WTC11 (cell line): Measurements from ENCODE around the gene LDLRAD4. TPM values are rescaled to one million over a fixed set of nuclear protein-coding genes. Genes with fewer than 3 reads are reported as not detected.

Experiments used
- ATAC-seq: fragments of 200-7000 bp; cut with Tn5 transposase; 2 replicates; pipeline ENCODE4 v1.10.0; 2021; ENCODE audit warnings: mild to moderate bottlenecking, moderate library complexity
- CTCF ChIA-PET: fragments of 300-600 bp; sonication (Branson Sonifier 250); formaldehyde crosslinking; loops from one replicate; lab custom pipeline; 2021; ENCODE audit warnings: antibody characterized with exemption; lab: Charles Lee
- POLR2A ChIA-PET: fragments of 350-600 bp; sonication (Branson Sonifier 250); formaldehyde crosslinking; loops from one replicate; lab custom pipeline; 2021; ENCODE audit warnings: antibody characterized with exemption; lab: Charles Lee
- DNase-seq: peaks from one replicate; pipeline ENCODE4 v3.0.0; 2021; ENCODE audit warnings: low spot score
- H3K27ac Mint-ChIP-seq: 2 replicates; pipeline ENCODE4 v1.8.0; 2021; ENCODE audit warnings: mixed read lengths
- H3K27me3 Mint-ChIP-seq: 2 replicates; pipeline ENCODE4 v1.8.0; 2021; ENCODE audit warnings: low read depth, mild to moderate bottlenecking, moderate library complexity, mixed read lengths
- H3K36me3 Mint-ChIP-seq: 2 replicates; pipeline ENCODE4 v1.8.0; 2021; ENCODE audit warnings: mixed read lengths
- H3K4me1 Mint-ChIP-seq: 2 replicates; pipeline ENCODE4 v1.8.0; 2022; ENCODE audit warnings: mixed read lengths
- H3K4me3 Mint-ChIP-seq: 2 replicates; pipeline ENCODE4 v1.8.0; 2021; ENCODE audit warnings: mild to moderate bottlenecking, moderate library complexity, mixed read lengths
- H3K9me3 Mint-ChIP-seq: 2 replicates; pipeline ENCODE4 v1.8.0; 2021; ENCODE audit warnings: mixed read lengths
- ELF4 ChIP-seq: sonication (generic); formaldehyde crosslinking; IDR thresholded peaks from 2 replicates; pipeline ENCODE4 v1.8.1; 2022; ENCODE audit warnings: low read depth, mild to moderate bottlenecking, moderate library complexity, missing genetic modification reagents
- ERG ChIP-seq: fragments of 250-450 bp; sonication (Bioruptor Pico); IDR thresholded peaks from 2 replicates; pipeline ENCODE4 v1.8.0; 2021; ENCODE audit warnings: mild to moderate bottlenecking
- JAZF1 ChIP-seq: fragments of 250-450 bp; sonication (Bioruptor Pico); IDR thresholded peaks from 2 replicates; pipeline ENCODE4 v1.9.0; 2021; ENCODE audit warnings: moderate library complexity, mild to moderate bottlenecking, inconsistent platforms
- JUN ChIP-seq: sonication (generic); formaldehyde crosslinking; IDR thresholded peaks from 2 replicates; pipeline ENCODE4 v1.8.0; 2023; ENCODE audit warnings: mild to moderate bottlenecking, missing genetic modification reagents
- MLX ChIP-seq: sonication (generic); formaldehyde crosslinking; IDR thresholded peaks from 2 replicates; pipeline ENCODE4 v1.8.1; 2023; ENCODE audit warnings: mild to moderate bottlenecking, missing genetic modification reagents, moderate library complexity
- MYBL2 ChIP-seq: sonication (generic); formaldehyde crosslinking; IDR thresholded peaks from 2 replicates; pipeline ENCODE4 v1.8.1; 2023; ENCODE audit warnings: mild to moderate bottlenecking, moderate library complexity, missing genetic modification reagents
- NFYB ChIP-seq: sonication (generic); formaldehyde crosslinking; conservative IDR thresholded peaks from 2 replicates; pipeline ENCODE4 v1.8.0; 2022; ENCODE audit warnings: low read depth, missing genetic modification reagents
- PREB ChIP-seq: sonication (generic); formaldehyde crosslinking; IDR thresholded peaks from 2 replicates; pipeline ENCODE4 v1.8.1; 2022; ENCODE audit warnings: mild to moderate bottlenecking, missing genetic modification reagents, moderate library complexity, borderline replicate concordance
- RELA ChIP-seq: sonication (generic); formaldehyde crosslinking; IDR thresholded peaks from 2 replicates; pipeline ENCODE4 v1.8.1; 2022; ENCODE audit warnings: missing genetic modification reagents, mild to moderate bottlenecking, borderline replicate concordance
- STAT6 ChIP-seq: sonication (generic); formaldehyde crosslinking; conservative IDR thresholded peaks from 2 replicates; pipeline ENCODE4 v1.8.1; 2023; ENCODE audit warnings: mild to moderate bottlenecking, low read depth, missing genetic modification reagents, moderate library complexity
- TEAD1 ChIP-seq: sonication (generic); formaldehyde crosslinking; IDR thresholded peaks from 2 replicates; pipeline ENCODE4 v1.8.0; 2022; ENCODE audit warnings: mild to moderate bottlenecking, missing genetic modification reagents
- USF1 ChIP-seq: sonication (generic); formaldehyde crosslinking; IDR thresholded peaks from 2 replicates; pipeline ENCODE4 v1.8.0; 2022; ENCODE audit warnings: mild to moderate bottlenecking, missing genetic modification reagents
- ZNF219 ChIP-seq: sonication (generic); formaldehyde crosslinking; IDR thresholded peaks from 2 replicates; pipeline ENCODE4 v1.8.0; 2023; ENCODE audit warnings: missing genetic modification reagents, mild to moderate bottlenecking, borderline replicate concordance
- ZNF263 ChIP-seq: sonication (generic); formaldehyde crosslinking; IDR thresholded peaks from 2 replicates; pipeline ENCODE4 v1.8.1; 2022; ENCODE audit warnings: low read depth, mild to moderate bottlenecking, moderate library complexity, missing genetic modification reagents
- ZNF416 ChIP-seq: fragments of 250-450 bp; sonication (Bioruptor Pico); IDR thresholded peaks from 2 replicates; pipeline ENCODE4 v1.9.0; 2021; ENCODE audit warnings: mild to moderate bottlenecking, inconsistent platforms
- total RNA-seq: library from RNA; stranded (reverse); gene quantifications from 3 replicates; pipeline ENCODE4 v1.2.3, GENCODE V29; 2021

LDLRAD4 gene
- total RNA-seq, 1 experiment from 2014 or later: 6.2 TPM

- ATAC-seq: no peak
- POLR2A ChIA-PET: no interaction called here
- Mint-ChIP-seq H3K36me3 (no peaks in the 10 kb centered on the region), H3K4me3 (no peak overlapping the region), H3K9me3 (no peaks in the 10 kb centered on the region), H3K4me1 (peaks cover 76% of the 10 kb centered on the region), H3K27me3 (no peaks in the 10 kb centered on the region; the same call in 1 of the 2 replicates), H3K27ac (peak overlapping the region; percentile 4; the same call in 1 of the 2 replicates)
- CTCF ChIA-PET: no interaction called here
- TF ChIP-seq PREB: no peak
- no peak for DNase-seq
These were observed 232.0 kb downstream of the LDLRAD4 start for GRCh38 chr18:13450289-13451212.

GRCh38 chr18:13451213-13451540 is 232.6 kb downstream of the LDLRAD4 start:
- H3K4me3 Mint-ChIP-seq: no peak overlapping the region
- H3K27me3 Mint-ChIP-seq: no peaks in the 10 kb centered on the region; the same call in 1 of the 2 replicates
- no peak overlapping the region for H3K27ac Mint-ChIP-seq
- ChIA-PET CTCF (no interaction called here), POLR2A (no interaction called here)
- H3K4me1 Mint-ChIP-seq: peaks cover 73% of the 10 kb centered on the region
- DNase-seq (no peak), ATAC-seq (no peak)
- no peaks in the 10 kb centered on the region for H3K9me3 Mint-ChIP-seq
- TF ChIP-seq TEAD1 (CRISPR knock-in tag) (no peak), MYBL2 (CRISPR knock-in tag) (no peak), JUN (no peak), ZNF416 (CRISPR knock-in tag) (no peak), ZNF263 (CRISPR knock-in tag) (no peak), MLX (CRISPR knock-in tag) (no peak), JAZF1 (CRISPR knock-in tag) (no peak), ELF4 (no peak), USF1 (no peak), RELA (CRISPR knock-in tag) (no peak), STAT6 (CRISPR knock-in tag) (no peak), ZNF219 (no peak), NFYB (no peak), ERG (no peak)
- no peaks in the 10 kb centered on the region for H3K36me3 Mint-ChIP-seq
